SH-SY5Y (cell line): ENCODE data around the gene GREM1.

ENCODE experiments used
- GATA2 ChIP-seq: IDR thresholded peaks from 2 replicates; pipeline ENCODE4 v1.6.1; 2011; ENCODE audit warnings: mild to moderate bottlenecking, low read depth, low read length
- GATA3 ChIP-seq: IDR thresholded peaks from 2 replicates; pipeline ENCODE4 v1.6.1; 2011; ENCODE audit warnings: low read depth, mild to moderate bottlenecking, low read length, moderate library complexity

DNA sequence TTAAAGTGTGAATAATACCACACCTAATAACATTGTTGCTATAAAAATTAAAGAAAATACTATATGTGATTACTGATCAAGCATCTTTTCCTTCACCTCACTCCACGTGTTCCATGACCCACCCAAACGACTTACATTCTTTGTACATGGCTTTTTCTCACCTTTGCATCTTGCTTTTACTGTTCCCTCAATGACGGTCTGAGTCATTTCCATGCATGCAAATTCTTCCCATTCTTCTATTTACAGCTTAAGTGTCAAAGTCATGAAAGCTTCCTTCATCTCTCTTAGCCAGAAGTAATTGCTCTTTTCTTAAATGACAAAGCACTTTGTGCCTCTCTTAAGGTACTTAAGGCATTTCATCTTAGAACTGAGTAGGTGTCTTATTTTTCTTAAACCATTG lies 64.0 kb downstream of the GREM1 start:
- TF ChIP-seq GATA2 (no peak), GATA3 (no peak)
